T-cell (primary cell): Measurements from ENCODE around the gene NEUROD2. TPM values are rescaled to one million over a fixed set of nuclear protein-coding genes. Genes with fewer than 3 reads are reported as not detected.

Experiments
- ATAC-seq, 4 experiments: fragments of 200-7000 bp in 3 of 4; fragments of 150-1000 bp in 1 of 4; cut with Tn5 transposase; replicated peaks in 1 of 4; 1 replicate in 3 of 4; 2 replicates in 1 of 4; pipeline ENCODE4 v1.10.0; 2021; ENCODE audit warnings: moderate library complexity in 3 of 4, mild to moderate bottlenecking in 2 of 4, moderate number of reproducible peaks in 1 of 4
- CTCF ChIA-PET, 2 donors: fragments of 300-600 bp; sonication (Branson Sonifier 250); formaldehyde crosslinking; loops; one replicate each; lab custom pipeline; 2022; ENCODE audit warnings: antibody characterized with exemption in 2 of 2; lab: Charles Lee
- POLR2A ChIA-PET, 2 donors: fragments of 300-600 bp; sonication (Branson Sonifier 250); formaldehyde crosslinking; loops; one replicate each; lab custom pipeline; 2022; ENCODE audit warnings: antibody characterized with exemption in 2 of 2; lab: Charles Lee
- DNase-seq, 35 experiments: peaks; one replicate each; pipeline versions ENCODE4 v3.0.0 to v3.0.0-alpha.2; 2013 to 2023
- H3K27ac ChIP-seq: one replicate; pipeline ENCODE4 v1.5.1; 2013; ENCODE audit warnings: low read length
- H3K27me3 ChIP-seq, 2 experiments: replicated peaks in 1 of 2; 1 replicate in 1 of 2; 2 replicates in 1 of 2; pipeline versions ENCODE4 v1.6.1 to v1.7.0; 2013; ENCODE audit warnings: low read length in 1 of 2, mixed read lengths in 1 of 2; ENCODE audit not compliant: control insufficient read depth in 2 of 2, insufficient read depth in 2 of 2; ENCODE audit errors: extremely low read depth in 1 of 2
- H3K36me3 ChIP-seq, 2 donors: 1 replicate in 1 of 2; 2 replicates in 1 of 2; pipeline versions ENCODE4 v1.6.1 to v1.7.0; 2013; ENCODE audit warnings: low read length in 1 of 2; ENCODE audit not compliant: control insufficient read depth in 2 of 2, insufficient read depth in 1 of 2; ENCODE audit errors: extremely low read depth in 1 of 2
- H3K4me1 ChIP-seq, 2 experiments: 1 replicate in 1 of 2; 2 replicates in 1 of 2; pipeline versions ENCODE4 v1.6.1 to v1.7.0; 2013; ENCODE audit warnings: low read length in 2 of 2, mixed read lengths in 1 of 2; ENCODE audit not compliant: insufficient read depth in 2 of 2, control insufficient read depth in 1 of 2; ENCODE audit errors: extremely low read depth in 1 of 2
- H3K4me3 ChIP-seq, 2 donors: 1 replicate in 1 of 2; 2 replicates in 1 of 2; pipeline versions ENCODE4 v1.5.1 to v1.7.0; 2013; ENCODE audit warnings: mild to moderate bottlenecking in 2 of 2, low read length in 1 of 2, moderate library complexity in 1 of 2; ENCODE audit not compliant: control insufficient read depth in 1 of 2; ENCODE audit errors: extremely low read depth in 1 of 2
- H3K9me3 ChIP-seq: 2 replicates; pipeline ENCODE4 v1.7.0; 2013
- H3K27ac Mint-ChIP-seq, 2 donors: one replicate each; pipeline ENCODE4 v1.8.0; 2020 to 2021; ENCODE audit warnings: mild to moderate bottlenecking in 2 of 2, mixed read lengths in 2 of 2
- H3K27me3 Mint-ChIP-seq, 2 donors: one replicate each; pipeline ENCODE4 v1.8.0; 2021 to 2022; ENCODE audit warnings: mixed read lengths in 2 of 2
- H3K36me3 Mint-ChIP-seq: one replicate; pipeline ENCODE4 v1.8.0; 2021; ENCODE audit warnings: mixed read lengths
- H3K4me1 Mint-ChIP-seq, 3 donors: one replicate each; pipeline ENCODE4 v1.8.0; 2020 to 2022; ENCODE audit warnings: mixed read lengths in 3 of 3, mild to moderate bottlenecking in 1 of 3
- H3K4me3 Mint-ChIP-seq, 3 donors: one replicate each; pipeline ENCODE4 v1.8.0; 2020 to 2022; ENCODE audit warnings: mild to moderate bottlenecking in 3 of 3, mixed read lengths in 3 of 3, moderate library complexity in 3 of 3
- H3K9me3 Mint-ChIP-seq, 3 donors: one replicate each; pipeline ENCODE4 v1.8.0; 2020 to 2022; ENCODE audit warnings: mixed read lengths in 3 of 3
- WGBS: methylation state at CpG from one replicate; pipeline ENCODE4 v1.1.5; 2013; ENCODE audit warnings: missing lambda C conversion rate; ENCODE audit not compliant: insufficient coverage; 5-methylcytosine and 5-hydroxymethylcytosine counted together
- total RNA-seq, 35 experiments: library from RNA in 6 of 35; stranded (reverse) in 6 of 35; fragments of 120-200 nt in 1 of 35; gene quantifications; one replicate each; pipeline versions ENCODE4 v1.2.1 to v1.2.4 and lab custom pipeline; 2013 to 2026

NEUROD2 gene
- total RNA-seq, 5 donors from 2014 or later (not counting 1 experiment from before 2014, with no cell fraction given): not detected

DNA sequence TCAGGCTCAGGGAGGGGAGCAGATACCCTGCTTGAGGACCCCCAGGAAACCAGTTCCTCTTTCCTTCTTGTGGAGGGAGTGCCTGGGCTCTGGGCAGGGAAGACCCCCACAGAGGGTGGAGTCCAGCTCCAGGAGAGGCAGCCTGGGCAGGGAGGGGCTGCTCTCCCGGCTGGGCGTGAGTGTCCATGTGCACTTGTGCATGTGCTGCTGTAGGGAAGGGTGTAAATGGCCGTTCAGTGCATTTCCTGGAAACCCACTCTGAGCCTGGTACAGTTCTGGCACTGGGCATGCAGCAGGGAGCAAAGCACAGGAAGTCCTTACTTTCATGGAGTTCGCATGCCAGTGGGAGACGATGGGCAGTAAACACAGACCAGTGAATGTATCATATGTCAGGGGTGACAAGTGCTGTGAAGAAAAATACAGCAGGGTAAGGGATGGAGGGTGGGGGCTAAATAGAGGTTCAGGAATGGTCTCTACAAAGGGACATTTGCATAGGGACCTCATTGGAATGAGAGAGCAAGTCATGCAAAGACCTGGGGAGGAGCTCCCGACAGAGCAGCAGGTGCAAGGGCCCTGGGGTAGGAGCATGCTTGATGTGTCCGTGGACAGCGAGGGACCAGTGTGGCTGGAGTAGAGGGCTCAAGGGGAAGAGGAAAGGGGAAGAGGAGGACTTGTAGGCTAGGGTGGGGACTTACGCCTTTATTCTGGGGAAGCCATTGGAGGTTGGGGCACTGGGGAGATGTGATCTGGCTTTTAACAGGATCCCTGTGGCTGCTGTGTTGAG is 34.8 kb upstream of the NEUROD2 start:
- WGBS: 85% methylated on average over 9 of the region's 9 CpGs
- Histone ChIP-seq H3K36me3 (peaks cover 4% of the 10 kb centered on the region in 2 donors), H3K27ac (no peak overlapping the region), H3K27me3 (no peaks in the 10 kb centered on the region), H3K4me3 (no peak overlapping the region), H3K9me3 (no peaks in the 10 kb centered on the region), H3K4me1 (peaks cover 27 to 87% of the 10 kb centered on the region in 2 experiments)
- Mint-ChIP-seq H3K27me3 (no peaks in the 10 kb centered on the region), H3K4me3 (peak overlapping the region in 2 of 3 donors; percentile 21 to 25), H3K4me1 (peaks cover 71 to 81% (median 79%) of the 10 kb centered on the region in 3 donors), H3K27ac (peak overlapping the region; percentile 49 to 65), H3K36me3 (no peaks in the 10 kb centered on the region), H3K9me3 (no peaks in the 10 kb centered on the region)
- ChIA-PET POLR2A (no interaction called here), CTCF (interaction anchor here in 1 of 2 donors (2.0 kb wide), 1 partner anchor 11 kb away, joined by 4 read pairs; no protein-coding TSS in a partner anchor)
- ATAC-seq: no peak
- DNase-seq: no peak

- no peaks in the 10 kb centered on the region for H3K9me3 ChIP-seq
- no peak overlapping the region for H3K4me3 ChIP-seq
- DNase-seq: no peak
- no peak for ATAC-seq
- no peak overlapping the region for H3K27ac ChIP-seq
- H3K4me1 ChIP-seq: peaks cover 27 to 82% of the 10 kb centered on the region in 2 experiments
- Mint-ChIP-seq H3K27ac (no peak overlapping the region), H3K4me3 (no peak overlapping the region), H3K36me3 (no peaks in the 10 kb centered on the region), H3K27me3 (no peaks in the 10 kb centered on the region), H3K9me3 (no peaks in the 10 kb centered on the region), H3K4me1 (peaks cover 73 to 82% (median 79%) of the 10 kb centered on the region in 3 donors)
- no peaks in the 10 kb centered on the region for H3K27me3 ChIP-seq
- peaks cover 4% of the 10 kb centered on the region in 2 donors for H3K36me3 ChIP-seq
- 71% methylated on average over 3 of the region's 7 CpGs for WGBS
- ChIA-PET CTCF (interaction anchor here (0.5 to 2.0 kb wide), 3 partner anchors 12 to 332 kb away, joined by 3 to 4 read pairs (median 3); no protein-coding TSS in a partner anchor), POLR2A (no interaction called here)
These were observed 34.2 kb upstream of the NEUROD2 start for GRCh38 chr17:39641883-39642282.

DNA sequence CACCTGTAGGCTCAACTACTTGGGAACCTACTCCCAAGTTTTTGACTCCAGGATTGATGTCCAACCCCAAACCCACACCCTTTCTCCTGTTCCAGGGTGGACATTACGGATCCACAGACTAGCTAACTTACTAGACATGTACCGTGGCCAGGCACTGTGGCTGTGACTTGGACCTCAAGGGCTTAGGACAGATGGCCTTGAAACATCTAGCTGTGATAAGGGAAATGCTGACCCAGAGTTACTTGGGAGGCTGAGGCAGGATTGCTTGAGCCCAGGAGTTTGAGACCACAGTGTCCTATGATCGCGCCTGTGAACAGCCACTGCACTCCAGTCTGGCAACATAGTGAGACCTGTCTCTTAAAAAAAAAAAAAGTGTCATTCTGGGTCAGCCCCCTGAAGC is 33.4 kb upstream of the NEUROD2 start:
- H3K27me3 ChIP-seq: no peaks in the 10 kb centered on the region
- H3K4me1 ChIP-seq: peaks cover 32 to 84% of the 10 kb centered on the region in 2 experiments
- H3K9me3 Mint-ChIP-seq: no peaks in the 10 kb centered on the region
- H3K36me3 Mint-ChIP-seq: no peaks in the 10 kb centered on the region
- no peak overlapping the region for H3K4me3 Mint-ChIP-seq
- peaks cover 4% of the 10 kb centered on the region in 2 donors for H3K36me3 ChIP-seq
- CTCF ChIA-PET: interaction anchor here (0.5 to 0.6 kb wide), 2 partner anchors 19 to 478 kb away, joined by 3 to 6 read pairs; no protein-coding TSS in a partner anchor
- 100% methylated on average over 3 of the region's 4 CpGs for WGBS
- H3K27me3 Mint-ChIP-seq: no peaks in the 10 kb centered on the region
- no peak overlapping the region for H3K27ac ChIP-seq
- no peak for DNase-seq
- POLR2A ChIA-PET: interaction anchor here in 1 of 2 donors (0.6 kb wide), 1 partner anchor 93 kb away, joined by 3 read pairs; no protein-coding TSS in a partner anchor
- H3K9me3 ChIP-seq: no peaks in the 10 kb centered on the region
- H3K27ac Mint-ChIP-seq: no peak overlapping the region
- ATAC-seq: no peak
- no peak overlapping the region for H3K4me3 ChIP-seq
- H3K4me1 Mint-ChIP-seq: peaks cover 78 to 87% (median 86%) of the 10 kb centered on the region in 3 donors

DNA sequence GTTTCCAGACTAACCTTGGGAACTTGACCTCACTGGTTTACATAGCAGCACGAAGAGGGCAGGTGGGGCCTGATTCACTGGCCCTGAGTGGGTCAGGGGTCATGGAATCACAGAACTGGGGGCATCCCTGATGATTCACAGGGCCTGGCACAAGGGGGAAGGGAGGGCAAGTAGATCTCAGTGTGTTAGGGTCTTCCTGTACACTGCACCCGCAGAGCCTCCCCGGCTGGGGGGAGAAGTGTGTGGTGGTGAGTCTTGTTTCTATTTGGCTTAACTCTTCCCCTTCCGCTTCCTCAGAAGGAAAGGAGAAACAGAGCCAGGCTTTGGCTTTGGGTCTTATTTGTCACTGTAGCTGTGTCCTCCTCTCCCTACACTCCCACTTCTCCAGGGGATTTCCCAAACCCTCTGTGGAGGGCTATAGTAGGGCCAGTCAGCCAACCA is 32.9 kb upstream of the NEUROD2 start:
- Histone ChIP-seq H3K36me3 (peaks cover 4% of the 10 kb centered on the region in 2 donors), H3K27ac (no peak overlapping the region), H3K27me3 (no peaks in the 10 kb centered on the region), H3K4me1 (peaks cover 32 to 88% of the 10 kb centered on the region in 2 experiments), H3K4me3 (no peak overlapping the region), H3K9me3 (no peaks in the 10 kb centered on the region)
- no peaks in the 10 kb centered on the region for H3K36me3 Mint-ChIP-seq
- H3K9me3 Mint-ChIP-seq: no peaks in the 10 kb centered on the region
- ChIA-PET POLR2A (interaction anchor here in 1 of 2 donors (0.5 kb wide), 1 partner anchor 28 kb away, joined by 4 read pairs; no protein-coding TSS in a partner anchor), CTCF (no interaction called here)
- WGBS: 57% methylated on average over 1 of the region's 4 CpGs
- H3K4me1 Mint-ChIP-seq: peaks cover 80 to 89% (median 85%) of the 10 kb centered on the region in 3 donors
- no peaks in the 10 kb centered on the region for H3K27me3 Mint-ChIP-seq
- H3K4me3 Mint-ChIP-seq: peak overlapping the region in 2 of 3 donors; percentile 13 to 34
- ATAC-seq: no peak
- no peak overlapping the region for H3K27ac Mint-ChIP-seq
- no peak for DNase-seq

DNA sequence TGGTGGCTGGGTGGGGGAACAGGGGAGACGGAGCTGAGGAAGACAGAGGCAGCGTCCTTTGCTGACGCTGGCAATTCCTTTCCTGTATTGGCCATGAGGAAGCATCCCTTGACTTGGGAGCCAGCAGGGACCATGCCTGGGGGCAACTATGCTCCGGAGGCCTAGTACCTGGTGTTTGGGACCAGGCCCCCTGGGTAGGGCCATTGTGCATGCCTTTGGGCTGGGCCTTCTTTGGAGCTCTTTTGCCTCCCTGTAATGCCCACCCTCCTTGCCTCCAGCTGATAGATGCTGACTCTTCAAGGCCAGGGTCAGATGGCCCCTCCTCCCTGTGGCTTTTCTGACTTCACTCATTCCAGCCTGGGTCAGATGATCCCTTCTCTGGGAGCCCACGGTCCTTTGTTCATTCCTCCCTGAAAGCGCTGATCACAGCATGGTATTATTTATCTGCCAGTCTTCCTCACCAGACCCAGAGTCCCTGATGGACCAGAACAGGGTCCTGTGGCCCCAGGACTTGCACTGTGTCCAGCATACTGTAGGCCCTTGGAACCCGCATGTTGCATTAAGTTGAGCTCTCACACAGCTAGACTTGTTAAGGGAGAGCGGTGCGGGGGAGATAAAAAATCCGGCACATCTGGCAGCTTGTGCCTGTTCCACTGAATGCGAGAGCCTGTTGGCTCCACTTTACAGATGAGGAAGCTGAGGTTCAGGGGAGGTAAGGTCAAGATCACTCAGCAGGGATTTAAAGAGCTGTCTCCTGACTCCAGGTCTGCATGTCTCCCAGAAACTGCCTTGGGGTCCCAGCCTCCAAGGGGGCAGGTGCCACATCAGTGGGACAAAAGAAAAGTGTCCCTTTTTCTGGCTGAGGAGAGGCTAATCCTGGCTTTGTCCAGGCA is 32.1 kb upstream of the NEUROD2 start:
- no peaks in the 10 kb centered on the region for H3K27me3 ChIP-seq
- ATAC-seq: no peak
- H3K9me3 ChIP-seq: no peaks in the 10 kb centered on the region
- Mint-ChIP-seq H3K36me3 (no peaks in the 10 kb centered on the region), H3K27ac (no peak overlapping the region), H3K27me3 (no peaks in the 10 kb centered on the region), H3K4me3 (peak overlapping the region in 2 of 3 donors; percentile 34 to 94), H3K9me3 (no peaks in the 10 kb centered on the region), H3K4me1 (peaks cover 74 to 82% (median 80%) of the 10 kb centered on the region in 3 donors)
- POLR2A ChIA-PET: interaction anchor here in 1 of 2 donors (0.5 kb wide), 1 partner anchor 27 kb away, joined by 4 read pairs; no protein-coding TSS in a partner anchor
- H3K4me3 ChIP-seq: no peak overlapping the region
- DNase-seq: no peak
- 94% methylated on average over 10 of the region's 11 CpGs for WGBS
- H3K4me1 ChIP-seq: peaks cover 32 to 88% of the 10 kb centered on the region in 2 experiments
- peaks cover 4% of the 10 kb centered on the region in 2 donors for H3K36me3 ChIP-seq
- H3K27ac ChIP-seq: no peak overlapping the region
- CTCF ChIA-PET: interaction anchor here in 1 of 2 donors (2.1 kb wide), 1 partner anchor 16 kb away, joined by 10 read pairs; no protein-coding TSS in a partner anchor
